ENCODE results near the gene RIPOR2. TPM values are rescaled to one million over a fixed set of nuclear protein-coding genes. Genes with fewer than 3 reads are reported as not detected.

RIPOR2 gene, protein sequence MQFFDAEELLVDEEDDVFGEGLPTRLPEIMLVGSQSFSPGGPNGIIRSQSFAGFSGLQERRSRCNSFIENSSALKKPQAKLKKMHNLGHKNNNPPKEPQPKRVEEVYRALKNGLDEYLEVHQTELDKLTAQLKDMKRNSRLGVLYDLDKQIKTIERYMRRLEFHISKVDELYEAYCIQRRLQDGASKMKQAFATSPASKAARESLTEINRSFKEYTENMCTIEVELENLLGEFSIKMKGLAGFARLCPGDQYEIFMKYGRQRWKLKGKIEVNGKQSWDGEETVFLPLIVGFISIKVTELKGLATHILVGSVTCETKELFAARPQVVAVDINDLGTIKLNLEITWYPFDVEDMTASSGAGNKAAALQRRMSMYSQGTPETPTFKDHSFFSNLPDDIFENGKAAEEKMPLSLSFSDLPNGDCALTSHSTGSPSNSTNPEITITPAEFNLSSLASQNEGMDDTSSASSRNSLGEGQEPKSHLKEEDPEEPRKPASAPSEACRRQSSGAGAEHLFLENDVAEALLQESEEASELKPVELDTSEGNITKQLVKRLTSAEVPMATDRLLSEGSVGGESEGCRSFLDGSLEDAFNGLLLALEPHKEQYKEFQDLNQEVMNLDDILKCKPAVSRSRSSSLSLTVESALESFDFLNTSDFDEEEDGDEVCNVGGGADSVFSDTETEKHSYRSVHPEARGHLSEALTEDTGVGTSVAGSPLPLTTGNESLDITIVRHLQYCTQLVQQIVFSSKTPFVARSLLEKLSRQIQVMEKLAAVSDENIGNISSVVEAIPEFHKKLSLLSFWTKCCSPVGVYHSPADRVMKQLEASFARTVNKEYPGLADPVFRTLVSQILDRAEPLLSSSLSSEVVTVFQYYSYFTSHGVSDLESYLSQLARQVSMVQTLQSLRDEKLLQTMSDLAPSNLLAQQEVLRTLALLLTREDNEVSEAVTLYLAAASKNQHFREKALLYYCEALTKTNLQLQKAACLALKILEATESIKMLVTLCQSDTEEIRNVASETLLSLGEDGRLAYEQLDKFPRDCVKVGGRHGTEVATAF
- not detected in 2 replicates for total RNA-seq (2014; rRNA removed; shearing (Covaris generic))

DNA sequence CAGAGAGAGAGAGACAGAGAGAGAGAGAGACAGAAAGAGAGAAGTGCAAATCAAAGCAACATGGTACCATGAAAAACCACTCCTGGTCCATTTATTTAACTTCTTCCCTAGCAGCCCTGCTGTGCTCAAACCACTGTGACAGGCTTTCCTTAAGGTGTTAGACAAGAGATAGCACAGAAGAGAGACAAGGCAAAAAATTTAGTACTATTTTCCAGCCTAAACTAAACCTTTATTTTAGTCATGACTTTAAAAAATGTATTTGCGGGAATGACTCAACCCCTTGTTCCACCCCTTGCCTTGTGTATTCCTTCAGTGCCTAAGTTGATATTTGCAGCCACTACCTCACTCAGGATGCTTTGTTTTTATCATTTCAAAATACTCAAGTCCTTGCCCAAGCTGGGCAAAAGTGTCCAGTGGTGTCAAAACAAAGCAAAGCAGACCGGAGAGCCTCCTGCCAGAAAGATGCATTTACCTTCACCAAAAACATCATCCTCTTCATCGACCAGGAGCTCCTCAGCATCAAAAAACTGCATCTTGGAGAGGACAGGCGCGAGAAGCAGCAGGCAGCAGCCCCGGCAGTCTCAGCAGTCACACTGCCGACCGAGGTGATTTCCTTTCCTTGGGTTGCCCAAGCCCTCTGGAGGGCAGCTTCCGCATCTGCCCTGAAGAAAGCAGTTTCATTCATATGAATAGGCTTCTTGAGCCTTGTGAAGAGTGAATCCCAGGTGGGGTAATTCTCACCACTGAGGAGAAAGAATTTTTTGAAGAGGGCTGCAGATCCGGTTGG lies at the start of gene RIPOR2:
Gene RIPOR2 (minus strand): TSS at position 595 of the 787 bp plus-strand sequence. CDS start 62 bp downstream, at position 533.
- no peak for DNase-seq (ENCODE audit: low spot score)
- in situ Hi-C loops (cut with HindIII; ENCODE audit: low sequenced_read_pairs), result no loop called here

DNA sequence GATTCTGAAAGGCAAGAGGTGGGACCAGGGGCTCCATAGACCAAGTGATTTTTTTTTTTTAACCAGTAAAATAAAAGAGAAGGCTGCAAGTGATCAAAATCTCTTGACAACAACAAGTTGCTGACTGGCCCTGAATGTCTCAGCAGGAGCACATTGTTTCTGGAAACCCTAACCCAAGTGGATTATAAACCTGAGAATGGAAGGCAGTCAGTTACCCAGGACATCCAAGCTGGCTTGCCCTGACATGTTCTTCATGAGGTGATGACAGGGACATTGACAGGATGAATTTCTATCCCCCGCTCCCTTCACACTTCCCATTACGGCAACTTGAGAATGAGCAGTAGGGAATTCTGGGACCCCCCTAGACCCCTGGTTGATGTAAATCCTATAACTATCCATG lies 49.6 kb upstream of the RIPOR2 start:
- no peak for DNase-seq (ENCODE audit: low spot score)
- in situ Hi-C loops (cut with HindIII; ENCODE audit: low sequenced_read_pairs), result no loop called here

DNA sequence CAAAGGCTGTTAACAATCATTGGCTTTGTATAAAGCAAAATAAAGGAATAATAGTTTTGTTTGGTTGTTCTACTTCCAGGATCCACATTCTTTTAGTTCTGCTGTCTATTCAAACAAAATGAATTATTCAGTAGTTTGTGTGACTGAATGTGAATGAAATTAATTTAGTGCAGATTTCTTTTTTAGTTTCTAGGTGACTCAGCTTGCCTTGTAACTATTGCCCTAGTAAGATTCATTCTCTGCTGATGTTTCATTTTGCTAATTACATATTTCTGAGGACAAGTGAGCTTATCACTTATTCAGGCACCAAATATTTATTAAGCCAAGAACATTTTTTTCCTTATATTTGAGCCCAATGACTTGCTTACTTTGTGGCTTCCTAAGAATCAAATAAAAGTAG lies 46.5 kb upstream of the RIPOR2 start:
- in situ Hi-C loops (cut with HindIII; ENCODE audit: low sequenced_read_pairs), result loop anchor here (5.0 kb wide), 1 partner anchor 55 kb away; no protein-coding TSS in a partner anchor
- no peak for DNase-seq (ENCODE audit: low spot score)

DNA sequence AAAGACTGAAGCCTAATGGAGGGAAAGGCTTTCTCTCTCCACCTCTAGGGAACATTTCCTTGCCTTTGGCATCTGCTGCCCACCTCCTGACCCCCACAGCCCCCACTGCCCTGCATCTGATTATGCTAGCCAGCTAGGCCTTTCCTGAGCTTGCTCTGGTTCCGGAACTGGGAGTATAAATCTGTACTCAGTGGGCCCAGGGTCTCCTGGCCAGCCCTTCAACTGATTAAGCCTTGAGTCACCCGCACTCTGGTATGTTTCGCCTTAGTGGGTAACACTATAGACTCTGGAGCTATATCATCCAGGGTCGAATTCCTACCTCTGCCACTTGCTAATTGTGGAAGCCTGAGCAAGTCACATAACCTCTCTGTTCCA lies 45.6 kb upstream of the RIPOR2 start:
- in situ Hi-C loops (cut with HindIII; ENCODE audit: low sequenced_read_pairs), result loop anchor here (5.0 kb wide), 1 partner anchor 56 kb away; no protein-coding TSS in a partner anchor
- DNase-seq (ENCODE audit: low spot score), result no peak

DNA sequence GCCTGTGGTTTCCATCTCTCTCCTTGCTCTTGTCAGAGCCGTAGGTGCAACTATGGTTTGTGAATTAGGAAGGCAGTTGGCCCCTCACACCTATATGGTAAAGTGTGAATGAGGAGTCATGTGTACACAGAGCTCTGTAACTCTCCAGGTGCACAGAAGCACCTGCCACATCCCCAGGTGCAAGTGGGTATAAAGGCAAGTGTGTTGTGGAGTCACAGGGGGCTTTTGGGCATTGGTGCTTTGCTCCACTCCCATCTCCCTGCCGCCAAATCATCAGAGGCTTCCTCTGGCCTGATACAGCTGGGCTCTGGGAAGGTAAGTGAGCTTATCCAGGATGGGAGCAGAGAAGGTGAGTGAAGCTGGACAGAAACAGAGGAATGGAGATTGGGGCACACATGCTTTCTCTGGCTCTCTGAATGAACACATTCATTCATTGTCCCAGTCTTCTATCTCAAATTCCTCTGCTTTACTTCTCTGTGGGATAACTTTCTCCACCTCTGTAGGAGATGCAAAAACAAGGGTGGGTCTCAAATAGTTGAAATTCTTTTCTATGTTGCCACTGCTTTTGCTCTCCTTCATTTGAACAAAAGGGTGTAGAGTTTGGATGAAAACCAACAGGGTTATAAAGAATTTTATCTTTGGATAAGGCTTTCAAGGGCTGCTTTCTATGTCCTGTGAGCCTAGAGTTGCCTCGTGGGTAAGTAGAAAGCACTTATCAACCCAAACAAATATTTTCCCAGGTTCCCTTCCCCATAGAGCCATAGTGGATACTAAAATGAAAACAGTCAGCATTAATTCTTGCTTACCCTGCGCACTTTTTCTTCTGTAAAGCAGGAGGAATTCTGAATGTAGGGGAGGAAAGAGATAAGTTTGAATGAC lies 45.0 kb upstream of the RIPOR2 start:
- DNase-seq (ENCODE audit: low spot score), result no peak
- in situ Hi-C loops (cut with HindIII; ENCODE audit: low sequenced_read_pairs), result loop anchor here (5.0 kb wide), 1 partner anchor 57 kb away; no protein-coding TSS in a partner anchor

DNA sequence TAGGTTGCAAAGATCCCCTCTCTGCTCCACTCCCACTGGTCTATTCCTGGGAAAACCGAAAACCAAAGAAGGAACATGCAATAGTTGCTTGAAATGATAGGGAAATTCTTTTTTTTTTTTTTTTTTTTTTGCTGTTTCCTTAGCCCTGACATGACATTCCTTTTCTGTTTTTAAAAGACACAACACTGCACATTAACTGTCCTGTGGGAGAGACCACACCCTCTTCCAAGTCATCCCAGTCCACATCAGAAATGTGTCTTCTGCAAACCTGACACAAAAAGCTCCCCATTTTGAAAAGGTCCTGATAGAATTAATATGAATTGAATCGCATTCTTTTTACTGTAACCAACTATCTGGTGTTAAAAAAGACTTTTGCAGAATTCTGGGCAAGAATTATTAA lies 43.4 kb upstream of the RIPOR2 start:
- no peak for DNase-seq (ENCODE audit: low spot score)
- in situ Hi-C loops (cut with HindIII; ENCODE audit: low sequenced_read_pairs), result no loop called here

DNA sequence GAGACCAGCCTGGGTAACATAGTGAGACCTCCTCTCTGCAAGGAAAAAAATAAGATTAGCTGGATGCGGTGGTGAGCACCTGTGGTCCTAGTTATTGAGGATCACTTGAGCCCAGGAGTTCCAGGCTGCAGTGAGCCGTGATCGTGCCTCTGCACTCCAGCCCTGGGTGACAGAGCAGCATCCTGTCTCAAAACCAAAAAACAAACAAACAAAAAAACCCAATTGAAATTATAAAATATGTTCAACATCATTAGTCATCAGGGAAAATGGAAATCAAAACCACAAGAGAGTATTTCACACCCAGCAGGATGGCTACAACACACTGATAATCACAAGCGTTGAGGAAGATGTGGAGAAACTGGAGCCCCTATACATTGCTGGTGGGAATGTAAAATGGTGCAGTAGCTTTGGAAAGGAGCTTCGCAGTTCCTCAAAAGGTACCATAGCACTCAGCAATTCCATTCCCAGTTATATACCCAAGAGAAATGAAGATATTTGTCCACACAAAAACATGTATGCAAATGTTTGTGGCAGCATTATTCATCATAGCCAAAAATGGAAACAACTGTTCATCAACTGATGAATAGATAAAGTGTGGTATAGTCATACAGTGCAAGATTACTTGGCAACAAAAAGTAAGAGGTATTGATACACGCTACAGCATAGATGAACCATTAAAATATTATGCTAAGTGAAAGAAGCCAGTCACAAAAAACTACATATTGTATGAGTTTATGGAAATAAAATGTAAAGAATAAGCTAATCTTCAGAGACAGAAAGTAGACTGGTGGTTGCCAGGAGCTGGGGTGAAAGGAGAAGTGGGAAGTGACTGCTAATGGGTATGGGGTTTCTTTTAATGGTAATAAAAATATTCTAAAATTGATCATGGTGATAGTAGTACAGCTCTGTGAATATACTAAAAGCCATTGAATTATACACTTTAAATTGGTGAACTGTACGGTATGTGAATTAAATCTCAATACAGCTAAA lies 38.7 kb upstream of the RIPOR2 start:
- DNase-seq (ENCODE audit: low spot score), result no peak

DNA sequence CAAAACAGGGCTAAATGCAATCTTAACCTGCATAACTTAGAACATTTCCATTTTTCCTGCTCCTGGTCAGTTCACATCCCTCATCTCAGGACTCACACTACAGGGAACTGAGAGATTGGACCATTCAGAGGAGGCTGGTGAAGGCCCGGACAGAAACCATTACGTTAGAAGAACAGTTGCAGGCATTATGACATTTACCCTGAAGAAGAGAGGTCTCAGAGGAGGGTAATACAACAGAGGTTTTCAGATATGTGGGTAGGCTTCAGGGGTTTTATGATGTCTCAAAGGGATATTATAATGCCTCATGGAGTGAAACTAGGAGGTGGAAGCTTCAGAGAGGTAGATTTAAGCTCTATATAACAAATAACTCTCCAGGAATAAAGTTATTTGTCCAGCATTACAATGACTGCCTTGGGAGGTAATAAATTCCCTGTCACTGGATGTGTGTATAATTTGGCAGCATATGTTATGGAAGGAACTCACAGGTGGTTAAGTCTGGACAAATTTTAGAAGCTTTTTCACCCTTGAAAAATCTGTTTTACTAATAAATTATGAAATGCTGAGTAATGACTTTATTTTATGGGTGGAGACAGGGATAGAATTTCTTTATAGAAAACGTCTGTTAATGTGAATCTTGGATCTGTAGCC lies 36.7 kb upstream of the RIPOR2 start:
- in situ Hi-C loops (cut with HindIII; ENCODE audit: low sequenced_read_pairs), result no loop called here
- no peak for DNase-seq (ENCODE audit: low spot score)

More for the DNA sequence above, 38.7 kb upstream of the RIPOR2 start:
- in situ Hi-C loops (cut with HindIII; ENCODE audit: low sequenced_read_pairs), result no loop called here

DNA sequence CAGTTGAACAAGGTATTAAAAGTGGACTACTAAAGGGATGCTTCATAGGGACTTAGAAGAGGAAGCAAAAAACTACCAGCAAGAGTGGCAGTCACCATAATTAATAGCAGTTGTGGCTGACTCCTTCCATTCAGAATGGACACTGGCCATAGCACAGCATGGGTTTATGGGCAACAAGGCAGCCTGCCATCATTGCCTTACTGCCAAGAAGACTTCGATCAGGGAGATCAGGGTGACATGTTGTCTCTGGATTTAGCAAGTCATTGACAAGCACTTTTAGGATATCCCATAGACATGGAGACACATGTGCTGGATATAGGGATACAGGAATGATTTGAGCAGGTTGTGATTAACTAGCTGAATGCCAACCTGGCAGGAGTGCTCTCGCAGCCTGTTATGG lies 35.3 kb upstream of the RIPOR2 start:
- no peak for DNase-seq (ENCODE audit: low spot score)
- in situ Hi-C loops (cut with HindIII; ENCODE audit: low sequenced_read_pairs), result no loop called here

DNA sequence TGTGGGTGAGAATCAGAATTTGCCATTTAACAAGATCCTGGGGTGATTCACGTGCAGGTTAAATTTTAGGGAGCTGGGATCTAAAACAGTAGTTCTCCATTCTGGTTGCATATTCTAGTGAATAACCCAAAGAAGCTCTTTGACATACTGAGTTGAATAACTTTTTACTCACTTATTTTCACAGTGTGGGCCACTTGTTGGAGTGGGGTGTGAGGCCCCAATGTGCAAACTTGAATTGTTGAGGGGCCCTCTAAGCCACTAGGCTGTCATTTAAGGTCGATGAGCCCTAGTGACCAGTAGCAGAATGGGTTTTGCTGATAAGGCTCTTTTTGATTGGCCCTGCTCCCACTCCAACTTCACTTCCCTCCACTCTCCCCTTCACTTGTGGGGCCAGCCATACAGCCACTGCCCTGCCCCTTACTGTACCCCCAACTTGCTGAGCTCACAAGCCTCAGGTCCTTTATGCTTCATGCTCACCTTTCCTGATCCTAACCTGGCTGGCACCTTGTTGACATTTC lies 33.6 kb upstream of the RIPOR2 start:
- in situ Hi-C loops (cut with HindIII; ENCODE audit: low sequenced_read_pairs), result no loop called here

DNA sequence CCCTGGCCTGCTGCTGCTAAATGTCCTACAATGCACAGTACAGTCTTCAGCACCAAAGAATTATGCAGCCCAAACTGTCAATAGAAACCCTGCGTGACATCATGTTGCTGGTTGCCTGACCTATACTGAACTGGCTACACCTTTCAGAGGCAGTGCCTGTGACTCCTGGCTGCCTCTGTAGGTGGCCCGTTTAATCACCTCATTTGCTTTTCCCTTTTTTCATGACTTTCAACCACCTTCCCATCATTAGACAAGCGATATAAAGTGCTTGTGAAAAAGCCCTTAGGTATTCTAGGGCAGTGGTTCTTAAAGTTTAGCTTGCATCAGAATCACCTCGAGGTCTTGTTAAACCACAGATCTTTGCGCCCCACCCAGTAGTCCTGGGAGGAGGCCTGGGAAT lies 33.0 kb upstream of the RIPOR2 start:
- no peak for DNase-seq (ENCODE audit: low spot score)
- in situ Hi-C loops (cut with HindIII; ENCODE audit: low sequenced_read_pairs), result no loop called here

More for the DNA sequence above, 33.6 kb upstream of the RIPOR2 start:
- DNase-seq (ENCODE audit: low spot score), result no peak

DNA sequence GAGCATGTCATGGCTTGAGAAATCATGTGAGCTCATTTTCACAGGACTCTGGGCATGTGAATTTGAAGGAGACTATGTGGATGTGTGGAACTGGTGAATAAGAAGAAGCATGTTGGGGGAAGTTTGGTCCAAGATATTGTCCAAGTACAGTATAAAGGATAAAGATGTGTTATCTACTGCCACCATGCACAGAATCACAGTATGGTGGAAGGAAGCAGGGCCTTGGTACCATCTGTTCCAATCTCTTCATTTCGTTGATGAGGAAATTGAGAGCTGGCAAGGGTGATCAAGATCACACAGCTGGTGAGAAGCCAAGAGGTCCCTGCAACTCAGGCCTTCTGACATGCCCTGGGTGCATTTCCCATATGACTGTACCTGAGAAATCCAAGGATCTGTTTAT lies 31.5 kb upstream of the RIPOR2 start:
- in situ Hi-C loops (cut with HindIII; ENCODE audit: low sequenced_read_pairs), result no loop called here
- no peak for DNase-seq (ENCODE audit: low spot score)

DNA sequence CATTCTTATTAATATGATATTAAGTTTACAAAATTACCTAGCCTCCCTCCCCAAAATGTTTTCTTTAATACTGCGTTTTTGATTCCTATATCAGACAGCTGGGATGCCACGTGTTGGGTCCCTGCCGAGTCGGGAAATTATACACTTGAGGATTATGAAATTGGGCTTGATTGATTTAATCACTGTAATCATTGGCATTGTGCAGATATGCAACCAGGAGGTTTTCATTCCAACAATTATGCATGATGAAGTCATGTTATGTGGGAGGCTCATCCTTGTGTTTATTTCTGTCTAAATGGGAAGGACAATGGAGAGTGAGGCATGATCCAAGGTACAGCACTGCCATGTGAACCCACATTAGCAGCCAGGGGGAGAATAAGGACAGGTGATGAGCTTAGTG lies 30.6 kb upstream of the RIPOR2 start:
- DNase-seq (ENCODE audit: low spot score), result no peak
- in situ Hi-C loops (cut with HindIII; ENCODE audit: low sequenced_read_pairs), result no loop called here

DNA sequence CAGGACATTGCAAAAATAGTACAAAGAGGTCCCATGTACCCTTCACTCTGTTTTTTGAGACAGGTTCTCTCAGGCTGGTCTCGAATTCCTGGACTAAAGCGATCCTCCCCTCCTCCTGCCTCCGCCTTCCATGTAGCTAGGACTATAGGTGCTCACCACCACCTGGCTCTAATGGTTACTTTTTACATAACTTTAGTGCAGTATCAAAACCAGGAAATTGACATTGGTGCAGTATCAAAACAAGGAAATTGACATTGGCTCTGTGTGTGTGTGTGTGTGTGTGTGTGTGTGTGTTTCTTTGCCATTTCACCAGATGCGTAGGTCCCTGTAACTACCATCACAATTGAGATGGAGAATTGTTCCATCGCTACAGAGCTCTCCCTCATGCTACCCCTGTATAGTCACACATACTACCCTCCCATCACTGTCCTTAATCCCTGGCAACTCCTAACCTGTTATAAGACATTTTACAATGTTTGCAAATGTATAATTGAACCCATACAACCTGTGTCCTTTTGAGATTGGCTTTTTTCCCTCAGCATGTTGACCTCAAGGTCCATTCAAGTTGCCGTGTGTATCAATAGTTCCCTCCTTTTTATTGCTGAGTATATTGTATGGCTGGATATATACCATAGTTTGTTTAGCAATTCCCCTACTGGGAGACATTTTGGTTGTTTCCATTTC lies 28.3 kb upstream of the RIPOR2 start:
- DNase-seq (ENCODE audit: low spot score), result no peak
- in situ Hi-C loops (cut with HindIII; ENCODE audit: low sequenced_read_pairs), result no loop called here

DNA sequence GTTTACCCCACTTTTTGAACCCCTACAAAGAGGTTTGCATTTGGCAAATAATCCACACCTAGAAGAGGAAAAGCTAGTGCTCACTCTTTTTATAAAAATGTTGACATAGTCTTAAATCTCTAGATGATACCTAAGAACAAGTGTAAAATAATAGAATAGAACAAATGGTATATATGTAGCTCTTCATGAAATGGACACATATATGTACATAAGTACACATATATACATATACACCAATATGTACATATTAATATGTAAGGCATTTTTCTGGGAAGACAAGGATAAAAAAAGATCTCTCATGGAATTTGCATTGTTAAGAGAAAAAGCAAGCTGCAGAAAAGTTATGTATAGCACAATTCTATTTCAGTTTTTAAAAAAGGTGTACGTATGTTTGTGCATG lies 27.6 kb upstream of the RIPOR2 start:
- in situ Hi-C loops (cut with HindIII; ENCODE audit: low sequenced_read_pairs), result no loop called here
- DNase-seq (ENCODE audit: low spot score), result no peak

DNA sequence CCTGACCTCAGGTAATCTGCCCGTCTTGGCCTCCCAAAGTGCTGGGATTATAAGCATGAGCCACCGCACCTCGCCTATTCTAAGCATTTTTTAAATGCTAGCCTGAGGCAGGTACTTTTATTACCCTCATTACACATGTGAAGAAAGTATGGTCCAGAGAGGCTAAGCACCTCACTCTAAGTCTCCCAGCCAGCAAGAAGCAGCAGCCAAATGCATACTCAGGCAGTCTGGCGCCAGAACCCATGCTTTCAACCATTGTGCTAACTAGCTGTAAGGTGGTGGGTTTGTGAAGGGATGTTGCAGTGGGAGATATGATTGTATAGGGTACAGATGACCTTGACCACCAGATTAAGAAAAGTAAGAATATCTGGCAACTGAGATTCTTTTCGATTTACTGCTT lies 26.1 kb upstream of the RIPOR2 start:
- no peak for DNase-seq (ENCODE audit: low spot score)
- in situ Hi-C loops (cut with HindIII; ENCODE audit: low sequenced_read_pairs), result no loop called here
